Body of pancreas (tissue), 4 donors: ENCODE measurements around the gene DNER. TPM values are rescaled to one million over a fixed set of nuclear protein-coding genes. Genes with fewer than 3 reads are reported as not detected.
A peak's percentile ranks its signal among the peaks of the same experiment; 100 is the strongest.

Source experiments
- ATAC-seq: fragments of 150-250 bp; one replicate; pipeline ENCODE4 v1.9.1; 2016
- DNase-seq, 4 donors: peaks; one replicate each; pipeline ENCODE4 v3.0.0-alpha.2; 2019
- H3K27ac ChIP-seq, 4 donors: fragments of 200-600 bp; sonication (generic); 1 replicate in 3 of 4; 2 replicates in 1 of 4; pipeline versions ENCODE4 v1.5.1 to v1.6.1; 2016 to 2019; ENCODE audit warnings: mild to moderate bottlenecking in 1 of 4, mixed read lengths in 1 of 4, moderate library complexity in 1 of 4
- H3K27me3 ChIP-seq, 2 donors: fragments of 200-600 bp; sonication (generic); one replicate each; pipeline ENCODE4 v1.6.0; 2016; ENCODE audit warnings: mild to moderate bottlenecking in 1 of 2
- H3K36me3 ChIP-seq, 2 donors: fragments of 200-600 bp; sonication (generic); replicated peaks in 1 of 2; 2 replicates each; pipeline ENCODE4 v1.5.1; 2016; ENCODE audit warnings: low read depth in 2 of 2; ENCODE audit not compliant: insufficient read depth in 1 of 2
- H3K4me1 ChIP-seq: fragments of 200-600 bp; sonication (generic); one replicate; pipeline ENCODE4 v1.6.0; 2016
- H3K4me3 ChIP-seq, 2 donors: fragments of 200-600 bp; sonication (generic); 1 replicate in 1 of 2; 2 replicates in 1 of 2; pipeline ENCODE4 v1.5.1; 2016 to 2019
- H3K9me3 ChIP-seq, 3 donors: fragments of 200-600 bp; sonication (generic); 1 replicate in 2 of 3; 2 replicates in 1 of 3; pipeline ENCODE4 v1.5.1; 2016
- CTCF ChIP-seq, 7 experiments: fragments of 450-650 bp in 4 of 7; fragments of 200-600 bp in 3 of 7; sonication (generic) in 3 of 7; IDR thresholded peaks; one replicate each; pipeline ENCODE4 v1.5.1; 2016 to 2019; ENCODE audit warnings: antibody characterized with exemption in 7 of 7
- POLR2A ChIP-seq, 3 donors: fragments of 450-650 bp; IDR thresholded peaks; one replicate each; pipeline ENCODE4 v1.6.1; 2016; ENCODE audit warnings: antibody characterized with exemption in 3 of 3, mild to moderate bottlenecking in 2 of 3
- WGBS, 2 donors: methylation state at CpG; one replicate each; pipeline ENCODE4 v1.1.5; 2017; 5-methylcytosine and 5-hydroxymethylcytosine counted together
- intact Hi-C: fragments of 100-400 bp; cut with DNase I; formaldehyde crosslinking; loops from one replicate; pipeline ENCODE4 v1.15.1; 2023
- total RNA-seq, 2 donors: library from RNA; depleted of rRNA; stranded (reverse); fragments of >200 nt; gene quantifications; one replicate each; pipeline ENCODE4 v1.1.0, GENCODE V29; 2016

DNER gene
- total RNA-seq, 2 donors from 2014 or later: 0.78 to 1.3 TPM

GRCh38 chr2:229346816-229347540 lies 367.4 kb downstream of the DNER start:
- H3K4me1 ChIP-seq: no peaks in the 10 kb centered on the region
- H3K27ac ChIP-seq: no peak overlapping the region
- peaks cover 0 to 9% (median 0%) of the 10 kb centered on the region in 3 donors for H3K9me3 ChIP-seq
- no peak for TF ChIP-seq POLR2A (IDR thresholded peaks at IDR 0.05)
- TF ChIP-seq CTCF (IDR thresholded peaks at IDR 0.05): no peak
- WGBS, 2 donors: 43 to 51% methylated on average over 4 of the region's 4 CpGs
- H3K27me3 ChIP-seq: no peaks in the 10 kb centered on the region
- ATAC-seq: no peak
- intact Hi-C loops: no loop called here
- no peaks in the 10 kb centered on the region for H3K36me3 ChIP-seq
- no peak overlapping the region for H3K4me3 ChIP-seq
- DNase-seq: no peak

GRCh38 chr2:229344955-229345354 lies 369.4 kb downstream of the DNER start:
- Histone ChIP-seq H3K27me3 (no peaks in the 10 kb centered on the region), H3K4me1 (no peaks in the 10 kb centered on the region), H3K27ac (no peak overlapping the region), H3K4me3 (no peak overlapping the region), H3K9me3 (peaks cover 0 to 9% (median 0%) of the 10 kb centered on the region in 3 donors), H3K36me3 (no peaks in the 10 kb centered on the region)
- DNase-seq (no peak), ATAC-seq (no peak)
- no peak for TF ChIP-seq CTCF (IDR thresholded peaks at IDR 0.05)
- no peak for TF ChIP-seq POLR2A (IDR thresholded peaks at IDR 0.05)
- WGBS, 2 donors: 57 to 62% methylated on average over 4 of the region's 4 CpGs
- intact Hi-C loops: no loop called here

- H3K9me3 ChIP-seq: peaks cover 0 to 3% (median 0%) of the 10 kb centered on the region in 3 donors
- no peak overlapping the region for H3K4me3 ChIP-seq
- H3K27ac ChIP-seq: no peak overlapping the region
- no peaks in the 10 kb centered on the region for H3K27me3 ChIP-seq
- TF ChIP-seq POLR2A (IDR thresholded peaks at IDR 0.05) (no peak), CTCF (IDR thresholded peaks at IDR 0.05) (no peak)
- intact Hi-C loops: no loop called here
- ATAC-seq (no peak), DNase-seq (no peak)
- WGBS, 2 donors: 61 to 77% methylated on average over 6 of the region's 6 CpGs
- H3K36me3 ChIP-seq: no peaks in the 10 kb centered on the region
- H3K4me1 ChIP-seq: no peaks in the 10 kb centered on the region
These were observed 370.2 kb downstream of the DNER start for GRCh38 chr2:229344151-229344551.

GRCh38 chr2:229343661-229344060 lies 370.7 kb downstream of the DNER start:
- Histone ChIP-seq H3K4me3 (no peak overlapping the region), H3K27me3 (no peaks in the 10 kb centered on the region), H3K27ac (no peak overlapping the region), H3K36me3 (no peaks in the 10 kb centered on the region), H3K9me3 (no peaks in the 10 kb centered on the region), H3K4me1 (no peaks in the 10 kb centered on the region)
- no peak for TF ChIP-seq POLR2A (IDR thresholded peaks at IDR 0.05)
- no peak for TF ChIP-seq CTCF (IDR thresholded peaks at IDR 0.05)
- DNase-seq: no peak
- WGBS, 2 donors: 59 to 67% methylated on average over 3 of the region's 3 CpGs
- ATAC-seq: no peak
- intact Hi-C loops: no loop called here

- Histone ChIP-seq H3K4me3 (no peak overlapping the region), H3K27me3 (no peaks in the 10 kb centered on the region), H3K36me3 (no peaks in the 10 kb centered on the region), H3K4me1 (no peaks in the 10 kb centered on the region), H3K27ac (no peak overlapping the region), H3K9me3 (no peaks in the 10 kb centered on the region)
- WGBS, 2 donors: 8 to 17% methylated on average over 4 of the region's 4 CpGs
- TF ChIP-seq CTCF (IDR thresholded peaks at IDR 0.05): peak in 4 of 7 experiments; percentile 9 to 44 (median 23)
- no peak for TF ChIP-seq POLR2A (IDR thresholded peaks at IDR 0.05)
- no peak for ATAC-seq
- intact Hi-C loops: no loop called here
- peak; percentile 25 to 51 (median 40) for DNase-seq
These were observed 372.0 kb downstream of the DNER start for GRCh38 chr2:229342376-229342775.
